Type B pancreatic cell (in vitro differentiated cells): ENCODE results near the gene RBBP5. TPM values are rescaled to one million over a fixed set of nuclear protein-coding genes. Genes with fewer than 3 reads are reported as not detected.
"Not testable (repeated sequence)": the region's sequence is repeated elsewhere in the genome, so short reads cannot be mapped to it uniquely, and the experiment has no call there.

Experiments
- DNase-seq: peaks from one replicate; pipeline ENCODE4 v3.0.0; 2021; ENCODE audit warnings: mixed read lengths; ENCODE audit not compliant: unreplicated experiment; ENCODE audit errors: extremely low spot score
- H3K27ac Mint-ChIP-seq: 2 replicates; pipeline ENCODE4 v1.8.0; 2021; ENCODE audit warnings: mild to moderate bottlenecking, mixed read lengths
- H3K27me3 Mint-ChIP-seq: 2 replicates; pipeline ENCODE4 v1.8.0; 2021; ENCODE audit warnings: mixed read lengths
- H3K36me3 Mint-ChIP-seq: 2 replicates; pipeline ENCODE4 v1.8.0; 2021; ENCODE audit warnings: mixed read lengths
- H3K4me1 Mint-ChIP-seq: one replicate; pipeline ENCODE4 v1.8.0; 2021; ENCODE audit warnings: mixed read lengths; ENCODE audit not compliant: unreplicated experiment
- H3K4me3 Mint-ChIP-seq: 2 replicates; pipeline ENCODE4 v1.8.0; 2021; ENCODE audit warnings: mild to moderate bottlenecking, mixed read lengths
- H3K9me3 Mint-ChIP-seq: 2 replicates; pipeline ENCODE4 v1.8.0; 2021; ENCODE audit warnings: mixed read lengths
- CTCF ChIP-seq: fragments of 200-600 bp; sonication (generic); conservative IDR thresholded peaks from 2 replicates; pipeline ENCODE4 v1.5.0; 2021; ENCODE audit warnings: antibody characterized with exemption, mild to moderate bottlenecking
- total RNA-seq: library from RNA; stranded (reverse); gene quantifications from 2 replicates; pipeline ENCODE4 v1.2.1, GENCODE V29; 2021; ENCODE audit warnings: low replicate concordance

RBBP5 gene
- total RNA-seq, 1 donor from 2014 or later, result 21.4 TPM

GRCh38 chr1:205162301-205162700 is 40.5 kb upstream of the RBBP5 start:
- H3K36me3 Mint-ChIP-seq, result peaks cover 46% of the 10 kb centered on the region
- H3K4me1 Mint-ChIP-seq, result no peaks in the 10 kb centered on the region
- no peak for TF ChIP-seq CTCF
- no peaks in the 10 kb centered on the region for H3K9me3 Mint-ChIP-seq
- H3K27ac Mint-ChIP-seq, result no peak overlapping the region
- H3K27me3 Mint-ChIP-seq, result no peaks in the 10 kb centered on the region
- no peak for DNase-seq
- H3K4me3 Mint-ChIP-seq, result no peak overlapping the region

- H3K27ac Mint-ChIP-seq, result no peak overlapping the region
- H3K9me3 Mint-ChIP-seq, result no peaks in the 10 kb centered on the region
- no peaks in the 10 kb centered on the region for H3K27me3 Mint-ChIP-seq
- no peak overlapping the region for H3K4me3 Mint-ChIP-seq
- peaks cover 53% of the 10 kb centered on the region for H3K36me3 Mint-ChIP-seq
- DNase-seq, result no peak
- TF ChIP-seq CTCF, result no peak
- no peaks in the 10 kb centered on the region for H3K4me1 Mint-ChIP-seq
Observed at GRCh38 chr1:205161076-205161475, 39.3 kb upstream of the RBBP5 start.

- no peaks in the 10 kb centered on the region for H3K4me1 Mint-ChIP-seq
- no peak for TF ChIP-seq CTCF
- no peak overlapping the region for H3K4me3 Mint-ChIP-seq
- no peak overlapping the region for H3K27ac Mint-ChIP-seq
- H3K9me3 Mint-ChIP-seq, result no peaks in the 10 kb centered on the region
- H3K36me3 Mint-ChIP-seq, result peaks cover 63% of the 10 kb centered on the region
- DNase-seq, result no peak
- H3K27me3 Mint-ChIP-seq, result no peaks in the 10 kb centered on the region
Observed at GRCh38 chr1:205158048-205158616, 36.4 kb upstream of the RBBP5 start.

- H3K4me1 Mint-ChIP-seq, DNase-seq, H3K9me3 Mint-ChIP-seq, H3K27ac Mint-ChIP-seq, H3K27me3 Mint-ChIP-seq, H3K4me3 Mint-ChIP-seq: not testable (repeated sequence)
- H3K36me3 Mint-ChIP-seq, result peaks cover 60% of the 10 kb centered on the region
Observed at GRCh38 chr1:205155665-205156377, 34.0 kb upstream of the RBBP5 start.

- H3K4me1 Mint-ChIP-seq, result no peaks in the 10 kb centered on the region
- no peaks in the 10 kb centered on the region for H3K9me3 Mint-ChIP-seq
- H3K27ac Mint-ChIP-seq, result no peak overlapping the region
- TF ChIP-seq CTCF, result no peak
- H3K27me3 Mint-ChIP-seq, result no peaks in the 10 kb centered on the region
- no peak overlapping the region for H3K4me3 Mint-ChIP-seq
- peaks cover 49% of the 10 kb centered on the region for H3K36me3 Mint-ChIP-seq
- DNase-seq, result no peak
Observed at GRCh38 chr1:205152505-205152904, 30.7 kb upstream of the RBBP5 start.

- peak overlapping the region; percentile 8 for H3K27ac Mint-ChIP-seq
- H3K36me3 Mint-ChIP-seq, result peaks cover 32% of the 10 kb centered on the region
- no peak for TF ChIP-seq CTCF
- DNase-seq, result no peak
- no peaks in the 10 kb centered on the region for H3K9me3 Mint-ChIP-seq
- no peaks in the 10 kb centered on the region for H3K27me3 Mint-ChIP-seq
- no peak overlapping the region for H3K4me3 Mint-ChIP-seq
- H3K4me1 Mint-ChIP-seq, result no peaks in the 10 kb centered on the region
Observed at GRCh38 chr1:205150651-205151428, 29.1 kb upstream of the RBBP5 start.
